Stomach (tissue), 9 donors: ENCODE measurements around the gene LAMB1. TPM values are rescaled to one million over a fixed set of nuclear protein-coding genes. Genes with fewer than 3 reads are reported as not detected.

Experiments used
- DNase-seq, 2 donors: peaks; one replicate each; pipeline versions ENCODE4 v3.0.0 to v3.0.0-alpha.2; 2013 to 2019
- H3K27ac ChIP-seq, 5 donors: fragments of 200-600 bp in 4 of 5; sonication (generic) in 4 of 5; one replicate each; pipeline ENCODE4 v1.5.1; 2013 to 2019; ENCODE audit warnings: mild to moderate bottlenecking in 1 of 5, moderate library complexity in 1 of 5
- H3K27me3 ChIP-seq, 3 donors: fragments of 200-600 bp; sonication (generic); one replicate each; pipeline ENCODE4 v1.5.1; 2017 to 2019; ENCODE audit warnings: mixed run types in 1 of 3
- H3K36me3 ChIP-seq, 4 donors: fragments of 200-600 bp; sonication (generic); 1 replicate in 3 of 4; 2 replicates in 1 of 4; pipeline ENCODE4 v1.5.1; 2016 to 2019
- H3K4me1 ChIP-seq, 4 donors: fragments of 200-600 bp; sonication (generic); one replicate each; pipeline ENCODE4 v1.5.1; 2016 to 2019
- H3K4me3 ChIP-seq, 4 donors: fragments of 200-600 bp; sonication (generic) in 3 of 4; one replicate each; pipeline ENCODE4 v1.5.1; 2016 to 2019; ENCODE audit warnings: mild to moderate bottlenecking in 1 of 4
- H3K9me3 ChIP-seq, 4 donors: fragments of 200-600 bp; sonication (generic); one replicate each; pipeline ENCODE4 v1.5.1; 2016 to 2019
- EP300 ChIP-seq: sonication (generic); formaldehyde crosslinking; IDR thresholded peaks from one replicate; pipeline ENCODE4 v1.6.1; 2017; ENCODE audit warnings: antibody characterized with exemption
- POLR2A ChIP-seq, 4 donors: fragments of 450-650 bp; IDR thresholded peaks; one replicate each; pipeline ENCODE4 v1.6.1; 2016; ENCODE audit warnings: antibody characterized with exemption in 4 of 4, control low read depth in 2 of 4, mild to moderate bottlenecking in 1 of 4, moderate library complexity in 1 of 4
- POLR2AphosphoS5 ChIP-seq, 3 donors: sonication (generic); formaldehyde crosslinking; IDR thresholded peaks; one replicate each; pipeline ENCODE4 v1.6.1; 2016; ENCODE audit warnings: antibody characterized with exemption in 3 of 3
- WGBS, 5 donors: extraction: QIAGEN DNeasy Blood & Tissue Kit in 3 of 5; methylation state at CpG; one replicate each; pipeline versions ENCODE4 v1.1.5 to v1.1.7; 2013 to 2018; 5-methylcytosine and 5-hydroxymethylcytosine counted together
- intact Hi-C: fragments of 100-400 bp; cut with DNase I; formaldehyde crosslinking; loops from one replicate; pipeline ENCODE4 v1.15.1; 2023; ENCODE audit warnings: low total_unique reads
- polyA plus RNA-seq, 3 donors: library from polyadenylated mRNA; stranded (reverse); fragments of 200-250 nt; gene quantifications; one replicate each; pipeline ENCODE4 v1.2.3, GENCODE V29; 2013
- total RNA-seq, 5 donors: library from RNA; depleted of rRNA; stranded (reverse); fragments of >200 nt; gene quantifications; one replicate each; pipeline versions ENCODE4 v1.1.0 to v1.2.3, GENCODE V29; 2014 to 2016
- TF ChIP-seq, protein P1 (sequence below), 7 experiments: fragments of 450-650 bp in 4 of 7; fragments of 200-600 bp in 3 of 7; sonication (generic) in 3 of 7; IDR thresholded peaks; one replicate each; pipeline ENCODE4 v1.5.1; 2016 to 2019; ENCODE audit warnings: antibody characterized with exemption in 7 of 7, control low read depth in 2 of 7, mild to moderate bottlenecking in 1 of 7
- donor health status: healthy with polysubstance abuse.
- donor health status: Bipolar disorder and iron deficiency.
- donor health status: healthy.

The LAMB1 gene
- total and polyA plus RNA-seq, 8 donors = 50.0 to 399 (median 111) TPM

DNA sequence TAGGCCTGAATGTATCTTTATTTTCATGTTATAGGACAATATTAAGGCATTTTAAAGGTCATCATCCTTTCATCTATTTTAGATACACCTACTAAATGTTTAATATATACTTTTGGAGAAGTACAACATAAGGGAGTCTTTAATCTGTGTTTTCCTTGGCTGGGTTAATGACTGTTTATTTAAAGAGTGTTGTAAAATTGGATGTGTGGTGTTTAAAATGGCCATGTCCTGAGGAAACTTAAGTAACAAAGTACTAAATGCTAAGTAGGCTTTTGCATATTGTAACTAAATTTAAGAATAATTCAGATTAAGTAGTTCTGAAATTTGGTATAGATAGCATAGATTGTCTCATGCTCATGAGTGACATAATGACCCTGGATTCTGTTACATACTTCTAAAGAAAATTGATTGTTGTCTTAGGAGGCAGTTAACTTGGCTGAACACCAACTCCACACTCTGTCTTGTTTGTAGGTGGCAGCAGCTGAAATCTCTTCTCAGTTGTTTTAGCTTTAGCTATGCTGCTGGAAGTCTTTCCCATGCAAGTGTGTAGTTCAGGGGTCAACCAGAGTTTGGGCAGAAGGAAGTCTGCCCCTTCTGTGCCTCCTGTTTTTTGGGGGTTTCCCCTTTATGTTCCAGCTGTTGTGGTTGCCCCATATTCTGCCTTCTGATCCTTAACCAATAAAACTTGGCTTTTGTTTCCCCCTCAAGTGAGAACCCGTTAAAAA, 82.8 kb downstream of the LAMB1 start:
- intact Hi-C loops = no loop called here
- 3 to 10% (median 8%) methylated on average over 1 of the region's 1 CpG for WGBS, 5 donors
- Histone ChIP-seq H3K36me3 (peaks cover 28 to 98% (median 90%) of the 10 kb centered on the region in 4 donors), H3K4me1 (peaks cover 0 to 60% (median 20%) of the 10 kb centered on the region in 4 donors), H3K4me3 (no peak overlapping the region), H3K27me3 (no peaks in the 10 kb centered on the region), H3K9me3 (no peaks in the 10 kb centered on the region), H3K27ac (peak overlapping the region; percentile 2 to 55 (median 29))
- DNase-seq = no peak
- TF ChIP-seq POLR2AphosphoS5 (IDR thresholded peaks at IDR 0.05) (no peak), EP300 (no peak), POLR2A (IDR thresholded peaks at IDR 0.05) (no peak)
- TF ChIP-seq, protein P1, sequence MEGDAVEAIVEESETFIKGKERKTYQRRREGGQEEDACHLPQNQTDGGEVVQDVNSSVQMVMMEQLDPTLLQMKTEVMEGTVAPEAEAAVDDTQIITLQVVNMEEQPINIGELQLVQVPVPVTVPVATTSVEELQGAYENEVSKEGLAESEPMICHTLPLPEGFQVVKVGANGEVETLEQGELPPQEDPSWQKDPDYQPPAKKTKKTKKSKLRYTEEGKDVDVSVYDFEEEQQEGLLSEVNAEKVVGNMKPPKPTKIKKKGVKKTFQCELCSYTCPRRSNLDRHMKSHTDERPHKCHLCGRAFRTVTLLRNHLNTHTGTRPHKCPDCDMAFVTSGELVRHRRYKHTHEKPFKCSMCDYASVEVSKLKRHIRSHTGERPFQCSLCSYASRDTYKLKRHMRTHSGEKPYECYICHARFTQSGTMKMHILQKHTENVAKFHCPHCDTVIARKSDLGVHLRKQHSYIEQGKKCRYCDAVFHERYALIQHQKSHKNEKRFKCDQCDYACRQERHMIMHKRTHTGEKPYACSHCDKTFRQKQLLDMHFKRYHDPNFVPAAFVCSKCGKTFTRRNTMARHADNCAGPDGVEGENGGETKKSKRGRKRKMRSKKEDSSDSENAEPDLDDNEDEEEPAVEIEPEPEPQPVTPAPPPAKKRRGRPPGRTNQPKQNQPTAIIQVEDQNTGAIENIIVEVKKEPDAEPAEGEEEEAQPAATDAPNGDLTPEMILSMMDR (IDR thresholded peaks at IDR 0.05) = no peak

- H3K27me3 ChIP-seq = no peaks in the 10 kb centered on the region
- H3K36me3 ChIP-seq = peaks cover 28 to 86% (median 77%) of the 10 kb centered on the region in 4 donors
- H3K9me3 ChIP-seq = no peaks in the 10 kb centered on the region
These were observed 84.0 kb downstream of the LAMB1 start for GRCh38 chr7:107918948-107919347.

DNA sequence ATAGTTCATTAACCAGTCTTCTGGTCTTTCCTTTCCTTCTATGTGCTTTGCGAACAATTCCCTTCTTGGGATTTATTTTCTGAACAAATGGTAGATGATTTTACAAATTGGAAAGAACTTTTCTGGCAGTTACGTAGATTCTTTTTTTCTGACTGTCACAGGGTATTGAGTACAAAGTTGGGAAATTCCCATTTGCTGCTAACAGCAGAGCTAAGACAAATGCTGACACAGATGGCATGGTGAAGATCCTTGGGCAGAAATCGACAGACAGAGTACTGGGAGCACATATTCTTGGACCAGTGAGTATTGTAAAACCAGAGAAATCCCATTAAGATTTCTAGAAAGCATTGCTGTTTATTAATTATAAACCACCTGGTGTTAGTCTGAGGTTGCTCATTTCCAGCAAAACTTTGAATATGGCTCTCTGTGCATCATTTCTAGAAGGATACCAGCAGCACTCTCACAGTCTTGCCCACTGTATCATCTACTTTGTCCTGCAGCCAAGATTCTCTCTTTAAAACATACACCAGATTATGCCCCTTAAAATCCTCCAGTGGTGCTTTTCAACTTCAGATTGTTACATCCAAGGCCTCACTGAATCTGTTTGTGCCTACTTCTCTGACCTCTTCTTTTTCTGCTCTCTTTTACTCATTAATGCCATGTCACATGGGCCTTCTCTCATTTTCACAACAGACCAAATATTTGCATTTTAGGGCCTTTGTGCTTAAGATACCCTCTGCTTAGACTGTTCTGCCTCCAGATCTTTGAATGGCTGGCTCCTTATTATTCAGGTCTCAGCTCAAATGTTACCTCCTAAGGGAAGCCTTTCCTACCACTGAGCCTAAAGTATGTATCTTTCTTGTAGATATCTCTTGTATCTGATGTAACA, 85.0 kb downstream of the LAMB1 start:
- Histone ChIP-seq H3K9me3 (no peaks in the 10 kb centered on the region), H3K27me3 (no peaks in the 10 kb centered on the region), H3K27ac (peak overlapping the region in 1 of 5 donors; percentile 43), H3K36me3 (peaks cover 23 to 77% (median 68%) of the 10 kb centered on the region in 4 donors), H3K4me3 (no peak overlapping the region), H3K4me1 (peaks cover 0 to 68% (median 15%) of the 10 kb centered on the region in 4 donors)
- WGBS, 5 donors = 76 to 87% (median 85%) methylated on average over 3 of the region's 3 CpGs
- TF ChIP-seq POLR2AphosphoS5 (IDR thresholded peaks at IDR 0.05) (no peak), POLR2A (IDR thresholded peaks at IDR 0.05) (no peak), EP300 (no peak)
- TF ChIP-seq, protein P1 (IDR thresholded peaks at IDR 0.05) = no peak
- intact Hi-C loops = no loop called here
- DNase-seq = no peak

More at GRCh38 chr7:107918948-107919347, 84.0 kb downstream of the LAMB1 start:
- intact Hi-C loops = no loop called here
- WGBS, 5 donors = 92 to 99% (median 96%) methylated on average over 2 of the region's 2 CpGs
- peaks cover 0 to 67% (median 19%) of the 10 kb centered on the region in 4 donors for H3K4me1 ChIP-seq
- TF ChIP-seq POLR2A (IDR thresholded peaks at IDR 0.05) (no peak), POLR2AphosphoS5 (IDR thresholded peaks at IDR 0.05) (no peak), EP300 (no peak)
- TF ChIP-seq, protein P1 (IDR thresholded peaks at IDR 0.05) = no peak
- H3K4me3 ChIP-seq = no peak overlapping the region
- peak overlapping the region in 1 of 5 donors; percentile 1 for H3K27ac ChIP-seq
- DNase-seq = no peak

- no peak for TF ChIP-seq POLR2AphosphoS5 (IDR thresholded peaks at IDR 0.05)
- TF ChIP-seq, protein P1 (IDR thresholded peaks at IDR 0.05) = no peak
- no peak for TF ChIP-seq POLR2A (IDR thresholded peaks at IDR 0.05)
- no peak for TF ChIP-seq EP300
- H3K36me3 ChIP-seq = peaks cover 21 to 76% (median 72%) of the 10 kb centered on the region in 4 donors
- no peaks in the 10 kb centered on the region for H3K27me3 ChIP-seq
- no peak for DNase-seq
- 89 to 100% (median 96%) methylated on average over 2 of the region's 2 CpGs for whole genome bisulfite sequencing, 5 donors
- H3K4me1 ChIP-seq = peaks cover 0 to 62% (median 12%) of the 10 kb centered on the region in 4 donors
- intact Hi-C loops = no loop called here
- no peak overlapping the region for H3K4me3 ChIP-seq
- no peaks in the 10 kb centered on the region for H3K9me3 ChIP-seq
- no peak overlapping the region for H3K27ac ChIP-seq
These were observed 87.4 kb downstream of the LAMB1 start for GRCh38 chr7:107915541-107915940.
